Psoas muscle (tissue), 8 donors: ENCODE measurements around the gene HMGB3. TPM values are rescaled to one million over a fixed set of nuclear protein-coding genes. Genes with fewer than 3 reads are reported as not detected.

Experiments
- ATAC-seq, 4 donors: fragments of 200-7000 bp; cut with Tn5 transposase; one replicate each; pipeline ENCODE4 v1.9.1; 2020; ENCODE audit warnings: moderate library complexity in 3 of 4, mild to moderate bottlenecking in 2 of 4
- DNase-seq, 2 donors: peaks; one replicate each; pipeline ENCODE4 v3.0.0-alpha.2; 2020
- H3K27ac ChIP-seq: fragments of 200-600 bp; one replicate; pipeline ENCODE4 v1.8.0; 2022
- H3K27me3 ChIP-seq, 3 donors: fragments of 200-600 bp in 1 of 3; one replicate each; pipeline versions ENCODE4 v1.6.1 to v1.8.0; 2013 to 2022; ENCODE audit warnings: low read length in 2 of 3, mild to moderate bottlenecking in 2 of 3, moderate library complexity in 1 of 3; ENCODE audit not compliant: insufficient read depth in 3 of 3
- H3K36me3 ChIP-seq, 2 donors: fragments of 200-600 bp in 1 of 2; one replicate each; pipeline versions ENCODE4 v1.6.1 to v1.8.0; 2013 to 2022; ENCODE audit warnings: low read depth in 1 of 2, mild to moderate bottlenecking in 1 of 2, moderate library complexity in 1 of 2; ENCODE audit not compliant: insufficient read depth in 1 of 2
- H3K4me1 ChIP-seq: fragments of 200-600 bp; one replicate; pipeline ENCODE4 v1.8.0; 2022
- H3K4me3 ChIP-seq: fragments of 200-600 bp; one replicate; pipeline ENCODE4 v1.8.0; 2022; ENCODE audit warnings: mild to moderate bottlenecking
- H3K9me3 ChIP-seq: fragments of 200-600 bp; one replicate; pipeline ENCODE4 v1.8.0; 2022
- CTCF ChIP-seq: fragments of 200-600 bp; IDR thresholded peaks from one replicate; pipeline ENCODE4 v1.8.0; 2022; ENCODE audit warnings: antibody characterized with exemption
- WGBS, 3 donors: extraction: QIAGEN DNeasy Blood & Tissue Kit; methylation state at CpG; one replicate each; pipeline versions ENCODE4 v1.1.6 to v1.1.7; 2013; 5-methylcytosine and 5-hydroxymethylcytosine counted together
- intact Hi-C, 2 donors: fragments of 100-400 bp; cut with DNase I; formaldehyde crosslinking; loops; one replicate each; pipeline versions ENCODE4 v1.11.0 to v1.14.2; 2022
- long read RNA-seq, 2 donors: library from polyadenylated mRNA; unstranded; transcript quantifications; one replicate each; pipeline ENCODE4 v2.0.0, GENCODE V29; 2021
- polyA plus RNA-seq, 3 donors: library from polyadenylated mRNA; stranded (reverse); fragments of 200-250 nt; gene quantifications; one replicate each; pipeline ENCODE4 v1.2.3, GENCODE V29; 2013
- total RNA-seq, 4 donors: library from RNA; stranded (reverse); fragmentation: NEBNext Ultra II Directional in 2 of 4; extraction: Animal tissue kit (Norgen Biotek cat#: 25700) in 2 of 4; gene quantifications; one replicate each; pipeline versions ENCODE4 v1.2.1 to v1.2.4, GENCODE V29; 2021 to 2023
- donor health status: healthy with polysubstance abuse.
- donor health status: DM: no; HTN: no; CAD: no; lungs with moderate emphysema.
- donor health status: Bipolar disorder and iron deficiency.
- donor health status: healthy.
- donor health status: DM: yes; HTN: yes; CAD: no.
- donor health status: DM: no; HTN: no; CAD: no.
- donor health status: DM: no; HTN: no; CAD: no.
- donor health status: DM: yes; HTN: yes; CAD: no.

HMGB3 gene
- total RNA-seq (10 to 100 TPM; 14.1 to 89.2 (median 27.1) TPM), polyA plus RNA-seq (100 to 1,000 TPM in 1 of 3 donors, 10 to 100 TPM in 2; 22.6 to 108 (median 44.1) TPM)
- long read RNA-seq, donor 1, transcript HMGB3-201 (5 exons, 3,560 nt) = major isoform, 6 of 9 reads
- long read RNA-seq, donor 1, partial matches to known transcripts = 0 of 9 reads
- long read RNA-seq, donor 1, other reads (novel, unspliced or antisense) = 3 of 9 reads
- long read RNA-seq, donor 2, transcript HMGB3-201 (5 exons, 3,560 nt) = major isoform, 8 of 9 reads
- long read RNA-seq, donor 2, partial matches to known transcripts = 1 of 9 reads
- long read RNA-seq, donor 2, other reads (novel, unspliced or antisense) = 0 of 9 reads

GRCh38 chrX:150982788-150983520 lies at the start of gene HMGB3:
HMGB3 (plus strand) TSS chrX:150983335; CDS start chrX:150985600, 2,265 bp downstream.
- intact Hi-C loops = loop anchor here (2.0 to 10.0 kb wide), 3 partner anchors 78 to 211 kb away; partner anchors contain the start of gene CD99L2 (in 1 of the 2)
- Histone ChIP-seq H3K9me3 (no peaks in the 10 kb centered on the region), H3K4me3 (peak within 1 kb of the TSS; percentile 69), H3K27me3 (peaks cover 0 to 7% (median 0%) of the 10 kb centered on the region in 3 donors), H3K36me3 (peaks cover 0 to 14% of the 10 kb centered on the region in 2 donors), H3K27ac (peak within 1 kb of the TSS; percentile 61), H3K4me1 (no peaks in the 10 kb centered on the region)
- no peak for TF ChIP-seq CTCF
- peak; percentile 98 to 100 (median 99) for ATAC-seq
- WGBS, 3 donors = 0 to 40% (median 0%) methylated on average over 12 to 73 of the region's 90 CpGs
- peak; percentile 84 to 90 for DNase-seq

- no peaks in the 10 kb centered on the region for H3K9me3 ChIP-seq
- no peak for TF ChIP-seq CTCF
- H3K4me1 ChIP-seq = no peaks in the 10 kb centered on the region
- no peaks in the 10 kb centered on the region for H3K36me3 ChIP-seq
- intact Hi-C loops = no loop called here
- ATAC-seq (no peak), DNase-seq (no peak)
- no peak overlapping the region for H3K27ac ChIP-seq
- peaks cover 0 to 7% (median 0%) of the 10 kb centered on the region in 3 donors for H3K27me3 ChIP-seq
- H3K4me3 ChIP-seq = no peak overlapping the region
- 67 to 82% (median 67%) methylated on average over 5 of the region's 5 CpGs for WGBS, 3 donors
Measured at GRCh38 chrX:150933945-150934350, 49.2 kb upstream of the HMGB3 start.

- Histone ChIP-seq H3K9me3 (no peaks in the 10 kb centered on the region), H3K4me3 (no peak overlapping the region), H3K27me3 (peaks cover 0 to 7% (median 0%) of the 10 kb centered on the region in 3 donors), H3K4me1 (no peaks in the 10 kb centered on the region), H3K27ac (no peak overlapping the region), H3K36me3 (no peaks in the 10 kb centered on the region)
- ATAC-seq (peak in 2 of 4 donors; percentile 47 to 62), DNase-seq (no peak)
- WGBS, 3 donors = 22 to 23% (median 22%) methylated on average over 4 to 5 of the region's 5 CpGs
- intact Hi-C loops = no loop called here
- TF ChIP-seq CTCF = no peak
Measured at GRCh38 chrX:150934453-150934852, 48.7 kb upstream of the HMGB3 start.

- peaks cover 0 to 7% (median 0%) of the 10 kb centered on the region in 3 donors for H3K27me3 ChIP-seq
- H3K36me3 ChIP-seq = no peaks in the 10 kb centered on the region
- no peak overlapping the region for H3K4me3 ChIP-seq
- H3K4me1 ChIP-seq = no peaks in the 10 kb centered on the region
- intact Hi-C loops = no loop called here
- H3K9me3 ChIP-seq = no peaks in the 10 kb centered on the region
- ATAC-seq (peak; percentile 67 to 93 (median 86)), DNase-seq (no peak)
- no peak overlapping the region for H3K27ac ChIP-seq
- WGBS, 3 donors = 22 to 35% (median 31%) methylated on average over 7 of the region's 7 CpGs
- no peak for TF ChIP-seq CTCF
Measured at GRCh38 chrX:150935467-150935866, 47.7 kb upstream of the HMGB3 start.
